HFF-Myc (cell line): ENCODE results near the gene THADA.

Experiments
- DNase-seq: peaks from one replicate; pipeline ENCODE4 v3.0.0-alpha.2; 2011; ENCODE audit warnings: low read depth; ENCODE audit errors: extremely low read depth
- H3K4me3 ChIP-seq: replicated peaks from 2 replicates; pipeline ENCODE4 v1.5.1; 2011; ENCODE audit warnings: low read depth, mild to moderate bottlenecking, control low read depth, low read length
- CTCF ChIP-seq: IDR thresholded peaks from 2 replicates; pipeline ENCODE4 v1.5.1; 2012; ENCODE audit warnings: mild to moderate bottlenecking, low read depth, low read length, control low read depth; ENCODE audit errors: missing control alignments

THADA gene

GRCh38 chr2:43419876-43420275 is 176.0 kb downstream of the THADA start:
- H3K4me3 ChIP-seq = no peak overlapping the region
- no peak for TF ChIP-seq CTCF
- DNase-seq = no peak

GRCh38 chr2:43419243-43419642 is 176.6 kb downstream of the THADA start:
- TF ChIP-seq CTCF = no peak
- DNase-seq = no peak
- H3K4me3 ChIP-seq = no peak overlapping the region

- no peak for DNase-seq
- no peak for TF ChIP-seq CTCF
- H3K4me3 ChIP-seq = no peak overlapping the region
These were observed 177.2 kb downstream of the THADA start for GRCh38 chr2:43418680-43419079.

- TF ChIP-seq CTCF = no peak
- no peak overlapping the region for H3K4me3 ChIP-seq
- DNase-seq = no peak
These were observed 178.5 kb downstream of the THADA start for GRCh38 chr2:43417300-43417699.

- no peak overlapping the region for H3K4me3 ChIP-seq
- TF ChIP-seq CTCF = no peak
- no peak for DNase-seq
These were observed 180.2 kb downstream of the THADA start for GRCh38 chr2:43415592-43415991.

GRCh38 chr2:43414586-43415135 is 181.2 kb downstream of the THADA start:
- no peak overlapping the region for H3K4me3 ChIP-seq
- no peak for TF ChIP-seq CTCF
- no peak for DNase-seq

DNA sequence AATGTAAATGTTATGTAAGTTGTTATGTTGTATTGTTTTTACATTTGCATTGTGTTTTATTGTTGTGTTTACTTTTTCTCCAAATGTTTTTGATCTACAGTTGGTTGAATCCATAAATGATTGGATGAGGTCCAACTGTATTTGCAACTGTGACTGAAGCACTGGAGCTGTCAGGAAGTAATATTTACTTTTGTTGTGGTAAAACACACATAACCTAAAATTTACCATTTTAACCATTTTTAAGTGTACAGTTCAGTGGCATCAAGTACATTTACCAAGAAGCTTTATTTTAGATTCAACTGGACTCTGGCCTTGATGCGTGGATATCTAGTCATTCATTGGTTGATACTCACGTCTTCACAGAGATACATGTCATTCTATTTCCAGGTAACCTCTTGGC is 181.8 kb downstream of the THADA start:
- no peak for DNase-seq
- H3K4me3 ChIP-seq = no peak overlapping the region
- no peak for TF ChIP-seq CTCF
